Parietal lobe (tissue), 2 donors: Measurements from ENCODE around the gene MAN1A1. TPM values are rescaled to one million over a fixed set of nuclear protein-coding genes. Genes with fewer than 3 reads are reported as not detected.

Experiments
- small RNA-seq: library from RNA; depleted of rRNA; stranded (forward); fragments of <200 nt; gene quantifications from one replicate; pipeline ENCODE3, GENCODE V24; 2014; ENCODE audit warnings: low replicate concordance
- total RNA-seq: library from RNA; depleted of rRNA; stranded (reverse); fragments of >200 nt; gene quantifications from one replicate; pipeline ENCODE4 v1.2.3, GENCODE V29; 2014

Gene MAN1A1
- 13.8 TPM for total RNA-seq

DNA sequence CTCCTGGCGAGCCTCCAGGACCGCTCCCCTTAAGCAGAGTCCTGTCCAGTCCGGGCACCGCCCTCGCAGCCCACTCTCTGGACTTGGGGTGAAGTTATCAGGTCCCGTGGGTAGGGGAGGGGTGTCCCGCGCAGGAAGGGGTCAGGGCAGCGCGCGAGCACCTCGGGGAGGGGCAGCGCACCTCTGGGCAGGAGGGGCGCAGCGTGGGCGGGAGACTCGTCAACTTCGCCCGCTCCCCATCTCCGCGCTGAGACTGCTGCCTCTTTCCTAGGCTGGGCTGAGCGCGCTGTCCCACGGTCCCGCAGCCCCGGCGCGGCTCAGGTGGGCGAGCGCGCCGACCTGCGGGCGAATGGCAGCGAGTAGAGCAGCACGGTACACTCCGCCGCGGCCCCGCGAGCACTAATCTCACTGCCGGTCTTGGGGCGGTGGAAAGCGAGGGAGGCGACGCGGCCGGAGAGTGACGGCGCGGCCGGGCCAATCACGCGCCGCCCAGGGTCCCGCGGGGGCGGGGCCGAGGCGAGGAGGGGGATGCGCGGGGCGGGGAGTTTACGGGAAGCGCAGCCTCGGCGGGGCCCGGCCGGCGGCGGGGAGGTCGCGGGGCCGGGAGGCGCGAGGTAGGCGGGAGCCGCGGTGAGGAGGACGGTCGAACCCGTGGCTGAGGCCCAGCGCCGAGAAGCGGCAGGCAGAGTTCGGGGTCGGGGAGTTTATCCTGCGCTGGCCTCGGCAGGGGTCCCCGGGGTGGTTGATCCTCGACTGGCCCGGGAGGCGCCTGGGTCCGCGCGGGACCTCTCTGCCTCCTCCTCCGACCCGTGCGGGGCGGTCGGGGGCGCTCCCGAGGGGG, at the start of gene MAN1A1:
MAN1A1 (minus strand) TSS at position 401 of the 841 bp plus-strand sequence. CDS start 696 bp downstream, outside the sequence.

Small RNA genes within 50 kb of the gene (small RNA-seq; reads per million reads assigned to genes)
- not detected for gene AL022722.2
- gene RNU6-194P: not detected
